Caco-2 (cell line): ENCODE results near the gene SALL1. TPM values are rescaled to one million over a fixed set of nuclear protein-coding genes. Genes with fewer than 3 reads are reported as not detected.

Experiments used
- BruUV-seq: library from RNA; stranded (reverse); fragments of 400-500 nt; replicated peaks from 2 replicates; lab custom pipeline; 2021; lab: Mats Ljungman, UMichigan
- CTCF ChIA-PET: fragments of 300-600 bp; sonication (Branson Sonifier 250); formaldehyde crosslinking; loops from one replicate; lab custom pipeline; 2022; ENCODE audit warnings: antibody characterized with exemption; lab: Charles Lee
- POLR2A ChIA-PET: fragments of 300-600 bp; sonication (Branson Sonifier 250); formaldehyde crosslinking; loops from one replicate; lab custom pipeline; 2022; ENCODE audit warnings: antibody characterized with exemption; lab: Charles Lee
- DNase-seq, 2 experiments: peaks; one replicate each; pipeline versions ENCODE4 v3.0.0 to v3.0.0-alpha.2; 2020 to 2022
- H3K27me3 ChIP-seq: replicated peaks from 2 replicates; pipeline ENCODE4 v1.6.0; 2011; ENCODE audit warnings: low read length; ENCODE audit not compliant: control insufficient read depth, insufficient read depth
- H3K36me3 ChIP-seq: 2 replicates; pipeline ENCODE4 v1.5.1; 2011; ENCODE audit warnings: low read length; ENCODE audit not compliant: control insufficient read depth, insufficient read depth
- H3K4me1 ChIP-seq: fragments of 250-450 bp; sonication (Bioruptor Pico); 2 replicates; pipeline ENCODE4 v1.5.1; 2020; ENCODE audit warnings: mild to moderate bottlenecking
- H3K4me3 ChIP-seq: 2 replicates; pipeline ENCODE4 v1.5.1; 2011; ENCODE audit warnings: low read depth, mild to moderate bottlenecking, control low read depth, low read length
- H3K9me3 ChIP-seq: fragments of 250-450 bp; sonication (Bioruptor Pico); 2 replicates; pipeline ENCODE4 v1.5.1; 2020; ENCODE audit warnings: mild to moderate bottlenecking, moderate library complexity
- H3K27ac Mint-ChIP-seq: one replicate; pipeline ENCODE4 v1.8.0; 2022; ENCODE audit warnings: mixed read lengths; ENCODE audit not compliant: unreplicated experiment
- H3K27me3 Mint-ChIP-seq: one replicate; pipeline ENCODE4 v1.8.0; 2022; ENCODE audit warnings: mixed read lengths; ENCODE audit not compliant: insufficient read depth, unreplicated experiment
- H3K36me3 Mint-ChIP-seq: one replicate; pipeline ENCODE4 v1.8.0; 2022; ENCODE audit warnings: mild to moderate bottlenecking, mixed read lengths; ENCODE audit not compliant: insufficient read depth, unreplicated experiment
- H3K4me1 Mint-ChIP-seq: one replicate; pipeline ENCODE4 v1.8.0; 2022; ENCODE audit warnings: low read depth, mixed read lengths; ENCODE audit not compliant: unreplicated experiment
- H3K4me3 Mint-ChIP-seq: one replicate; pipeline ENCODE4 v1.8.0; 2022; ENCODE audit warnings: mild to moderate bottlenecking, moderate library complexity, mixed read lengths; ENCODE audit not compliant: unreplicated experiment
- H3K9me3 Mint-ChIP-seq: one replicate; pipeline ENCODE4 v1.8.0; 2022; ENCODE audit warnings: mixed read lengths; ENCODE audit not compliant: unreplicated experiment
- CTCF ChIP-seq, 2 experiments: fragments of 200-600 bp in 1 of 2; IDR thresholded peaks; 1 replicate in 1 of 2; 2 replicates in 1 of 2; pipeline versions ENCODE4 v1.5.1 to v1.8.0; 2011 to 2022; ENCODE audit warnings: antibody characterized with exemption in 1 of 2, control low read depth in 1 of 2, inconsistent platforms in 1 of 2, low read depth in 1 of 2, low read length in 1 of 2, mild to moderate bottlenecking in 1 of 2, moderate library complexity in 1 of 2; ENCODE audit not compliant: insufficient read depth in 1 of 2, severe bottlenecking in 1 of 2, unreplicated experiment in 1 of 2
- intact Hi-C: fragments of 100-400 bp; cut with micrococcal nuclease; formaldehyde crosslinking; loops from one replicate; pipeline ENCODE4 v1.10.0; 2022; ENCODE audit not compliant: unreplicated experiment
- total RNA-seq: library from RNA; stranded (reverse); gene quantifications from 2 replicates; pipeline ENCODE4 v1.2.3, GENCODE V29; 2022

Gene SALL1
- total RNA-seq, 1 experiment from 2014 or later: not detected

GRCh38 chr16:51156807-51157200 is 5.7 kb upstream of the SALL1 start:
- intact Hi-C loops: no loop called here
- Histone ChIP-seq H3K27me3 (no peaks in the 10 kb centered on the region), H3K9me3 (peaks cover 9% of the 10 kb centered on the region), H3K4me3 (no peak overlapping the region), H3K36me3 (no peaks in the 10 kb centered on the region), H3K4me1 (peaks cover 8% of the 10 kb centered on the region; the same call in 1 of the 2 replicates)
- POLR2A ChIA-PET: interaction anchor here (0.6 kb wide), 1 partner anchor 320 kb away, joined by 8 read pairs; no protein-coding TSS in a partner anchor
- BruUV-seq: no TSS peak
- Mint-ChIP-seq H3K4me3 (no peak overlapping the region), H3K36me3 (no peaks in the 10 kb centered on the region), H3K9me3 (peaks cover 16% of the 10 kb centered on the region), H3K27me3 (no peaks in the 10 kb centered on the region), H3K27ac (no peak overlapping the region), H3K4me1 (no peaks in the 10 kb centered on the region)
- CTCF ChIA-PET: no interaction called here
- TF ChIP-seq CTCF (IDR thresholded peaks at IDR 0.05; ENCODE audit: insufficient read depth in 1 of 2, low read depth in 1 of 2, low read length in 1 of 2, severe bottlenecking in 1 of 2, unreplicated experiment in 1 of 2): no peak
- DNase-seq: no peak

GRCh38 chr16:51155820-51156806 is 5.0 kb upstream of the SALL1 start:
- no peaks in the 10 kb centered on the region for H3K4me1 Mint-ChIP-seq
- no peak for DNase-seq

More at GRCh38 chr16:51155820-51156806, 5.0 kb upstream of the SALL1 start:
- Mint-ChIP-seq H3K4me3 (no peak overlapping the region), H3K9me3 (peaks cover 16% of the 10 kb centered on the region), H3K36me3 (no peaks in the 10 kb centered on the region), H3K27ac (no peak overlapping the region), H3K27me3 (no peaks in the 10 kb centered on the region)
- ChIA-PET CTCF (no interaction called here), POLR2A (no interaction called here)
- no peaks in the 10 kb centered on the region for H3K36me3 ChIP-seq
- no peak overlapping the region for H3K4me3 ChIP-seq
- no peaks in the 10 kb centered on the region for H3K27me3 ChIP-seq
- peaks cover 8% of the 10 kb centered on the region; the same call in 1 of the 2 replicates for H3K4me1 ChIP-seq
- H3K9me3 ChIP-seq: peaks cover 9% of the 10 kb centered on the region
- no TSS peak for BruUV-seq
- TF ChIP-seq CTCF (IDR thresholded peaks at IDR 0.05; ENCODE audit: insufficient read depth in 1 of 2, low read depth in 1 of 2, low read length in 1 of 2, severe bottlenecking in 1 of 2, unreplicated experiment in 1 of 2): no peak
- intact Hi-C loops: no loop called here
